ENCODE data around the gene TNFRSF1A. TPM values are rescaled to one million over a fixed set of nuclear protein-coding genes. Genes with fewer than 3 reads are reported as not detected.

TNFRSF1A gene
- polyA plus RNA-seq, 2 of the 4 experiments (the other 2 are of a cell fraction): 416 to 460 TPM

DNA sequence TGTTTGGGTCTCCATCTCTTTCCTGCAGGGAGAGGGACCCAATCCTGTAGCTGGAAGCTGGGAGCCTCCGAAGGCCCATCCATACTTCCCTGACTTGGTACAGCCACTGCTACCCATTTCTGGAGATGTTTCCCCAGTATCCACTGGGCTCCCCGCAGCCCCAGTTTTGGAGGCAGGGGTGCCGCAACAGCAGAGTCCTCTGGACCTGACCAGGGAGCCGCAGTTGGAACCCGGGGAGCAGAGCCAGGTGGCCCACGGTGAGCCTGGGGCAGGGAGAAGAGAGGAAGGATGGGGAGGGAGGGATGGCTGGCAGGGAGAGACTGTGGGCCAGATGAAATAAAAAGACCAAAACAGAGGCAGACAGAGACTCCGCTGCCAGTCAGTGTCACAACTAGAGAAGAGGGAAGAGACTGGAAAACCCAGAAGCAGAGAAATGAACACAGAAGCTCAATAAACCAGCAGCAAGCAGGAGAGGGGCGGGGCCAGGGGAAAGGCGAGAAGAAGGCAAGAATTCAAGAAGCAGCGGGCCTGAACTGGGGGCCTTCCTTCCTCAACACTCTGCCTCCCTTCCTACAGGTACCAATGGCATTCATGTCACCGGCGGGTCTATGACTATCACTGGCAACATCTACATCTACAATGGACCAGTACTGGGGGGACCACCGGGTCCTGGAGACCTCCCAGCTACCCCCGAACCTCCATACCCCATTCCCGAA is 48.4 kb upstream of the TNFRSF1A start:
- DNase-seq (ENCODE audit: low read depth in 1 of 2, low spot score in 1 of 2): no peak
- H3K27ac ChIP-seq: peak overlapping the region in 1 of 2 experiments; percentile 46; a peak in 1 of 6 replicates
- FAIRE-seq: no peak
- peaks cover 75% of the 10 kb centered on the region for H3K4me1 ChIP-seq
- no peak overlapping the region for H3K4me2 ChIP-seq
- ChIA-PET CTCF (interaction anchor here (0.8 to 2.1 kb wide), 3 partner anchors 48 to 75 kb away, joined by 4 to 14 read pairs (median 6); partner anchors contain the start of gene TNFRSF1A), POLR2A (no interaction called here)
- no peak overlapping the region for H3K4me3 ChIP-seq
- WGBS (ENCODE audit: missing lambda C conversion rate): 88% methylated on average over 15 of the region's 15 CpGs
- no peak for TF ChIP-seq HOXB5 (CRISPR knock-in tag; IDR thresholded peaks at IDR 0.05)
- TF ChIP-seq RAD21 (conservative IDR thresholded peaks at IDR 0.05 in 1 of 2, IDR thresholded peaks at IDR 0.05 in 1 of 2): no peak
- no peak for TF ChIP-seq ELK1 (IDR thresholded peaks at IDR 0.05; ENCODE audit: low read depth, low read length)
- no peak for TF ChIP-seq FOSB (CRISPR knock-in tag; IDR thresholded peaks at IDR 0.05)
- no peak for TF ChIP-seq MAX (IDR thresholded peaks at IDR 0.05)
- no peak for TF ChIP-seq MAFK (IDR thresholded peaks at IDR 0.05; ENCODE audit: partially characterized antibody)
- TF ChIP-seq JUNB (IDR thresholded peaks at IDR 0.05): no peak
- TF ChIP-seq RFX5 (IDR thresholded peaks at IDR 0.05): no peak
- TF ChIP-seq TFCP2L1 (CRISPR knock-in tag; IDR thresholded peaks at IDR 0.05): no peak
- TF ChIP-seq HEYL (CRISPR knock-in tag; IDR thresholded peaks at IDR 0.05): no peak
- no peak for TF ChIP-seq KDM1A (IDR thresholded peaks at IDR 0.05; ENCODE audit: low read depth)
- no peak for TF ChIP-seq HOXB13 (CRISPR knock-in tag; IDR thresholded peaks at IDR 0.05; ENCODE audit: low read depth)
- TF ChIP-seq GATA3 (IDR thresholded peaks at IDR 0.05; ENCODE audit: borderline replicate concordance): no peak
- TF ChIP-seq, protein P1, sequence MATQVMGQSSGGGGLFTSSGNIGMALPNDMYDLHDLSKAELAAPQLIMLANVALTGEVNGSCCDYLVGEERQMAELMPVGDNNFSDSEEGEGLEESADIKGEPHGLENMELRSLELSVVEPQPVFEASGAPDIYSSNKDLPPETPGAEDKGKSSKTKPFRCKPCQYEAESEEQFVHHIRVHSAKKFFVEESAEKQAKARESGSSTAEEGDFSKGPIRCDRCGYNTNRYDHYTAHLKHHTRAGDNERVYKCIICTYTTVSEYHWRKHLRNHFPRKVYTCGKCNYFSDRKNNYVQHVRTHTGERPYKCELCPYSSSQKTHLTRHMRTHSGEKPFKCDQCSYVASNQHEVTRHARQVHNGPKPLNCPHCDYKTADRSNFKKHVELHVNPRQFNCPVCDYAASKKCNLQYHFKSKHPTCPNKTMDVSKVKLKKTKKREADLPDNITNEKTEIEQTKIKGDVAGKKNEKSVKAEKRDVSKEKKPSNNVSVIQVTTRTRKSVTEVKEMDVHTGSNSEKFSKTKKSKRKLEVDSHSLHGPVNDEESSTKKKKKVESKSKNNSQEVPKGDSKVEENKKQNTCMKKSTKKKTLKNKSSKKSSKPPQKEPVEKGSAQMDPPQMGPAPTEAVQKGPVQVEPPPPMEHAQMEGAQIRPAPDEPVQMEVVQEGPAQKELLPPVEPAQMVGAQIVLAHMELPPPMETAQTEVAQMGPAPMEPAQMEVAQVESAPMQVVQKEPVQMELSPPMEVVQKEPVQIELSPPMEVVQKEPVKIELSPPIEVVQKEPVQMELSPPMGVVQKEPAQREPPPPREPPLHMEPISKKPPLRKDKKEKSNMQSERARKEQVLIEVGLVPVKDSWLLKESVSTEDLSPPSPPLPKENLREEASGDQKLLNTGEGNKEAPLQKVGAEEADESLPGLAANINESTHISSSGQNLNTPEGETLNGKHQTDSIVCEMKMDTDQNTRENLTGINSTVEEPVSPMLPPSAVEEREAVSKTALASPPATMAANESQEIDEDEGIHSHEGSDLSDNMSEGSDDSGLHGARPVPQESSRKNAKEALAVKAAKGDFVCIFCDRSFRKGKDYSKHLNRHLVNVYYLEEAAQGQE (IDR thresholded peaks at IDR 0.05): no peak
- no peak for TF ChIP-seq CEBPB (IDR thresholded peaks at IDR 0.05)
- no peak for TF ChIP-seq JUN (IDR thresholded peaks at IDR 0.05)
- no peak for TF ChIP-seq SREBF2 (IDR thresholded peaks at IDR 0.05)
- no peak for TF ChIP-seq MYC (IDR thresholded peaks at IDR 0.05; ENCODE audit: borderline replicate concordance, low read length)
- no peak for TF ChIP-seq RNF2 (IDR thresholded peaks at IDR 0.05; ENCODE audit: borderline replicate concordance, low read depth)
- ATAC-seq: peak in 1 of 2 experiments; percentile 1; a peak in 2 of 6 replicates
- H3K9me3 ChIP-seq: no peaks in the 10 kb centered on the region

DNA sequence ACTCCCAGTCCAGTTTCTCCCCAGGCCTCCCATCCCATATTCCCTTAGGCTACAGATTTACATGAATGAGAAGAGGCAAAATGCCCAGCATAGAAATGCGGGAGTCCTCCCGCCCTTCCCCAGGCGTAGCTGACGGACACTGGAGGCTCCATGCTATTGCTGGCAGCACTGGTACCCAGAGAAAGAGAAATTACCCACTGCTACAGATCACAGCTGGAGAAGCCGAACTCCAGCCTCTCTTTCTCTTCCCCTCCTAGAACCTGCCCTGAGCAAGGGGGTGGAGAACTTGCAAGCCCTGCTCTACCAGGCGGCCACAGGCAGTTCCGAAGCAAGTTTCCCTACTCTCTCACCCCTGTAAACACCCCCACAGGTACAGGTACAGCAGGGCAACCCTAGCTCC is 45.7 kb upstream of the TNFRSF1A start:
- FAIRE-seq (no peak), DNase-seq (ENCODE audit: low read depth in 1 of 2, low spot score in 1 of 2) (no peak), ATAC-seq (no peak)
- Histone ChIP-seq H3K4me1 (peaks cover 76% of the 10 kb centered on the region), H3K4me3 (no peak overlapping the region), H3K9me3 (no peaks in the 10 kb centered on the region), H3K27ac (peak overlapping the region in 1 of 2 experiments; percentile 50; a peak in 3 of 6 replicates), H3K4me2 (peak overlapping the region; percentile 98)
- 96% methylated on average over 7 of the region's 7 CpGs for WGBS (ENCODE audit: missing lambda C conversion rate)
- ChIA-PET CTCF (interaction anchor here (0.9 to 1.6 kb wide), 9 partner anchors 10 to 78 kb away, joined by 3 to 6 read pairs (median 4); no protein-coding TSS in a partner anchor), POLR2A (no interaction called here)
- TF ChIP-seq BHLHE40 (IDR thresholded peaks at IDR 0.05; ENCODE audit: low read depth, low read length) (no peak), SREBF2 (IDR thresholded peaks at IDR 0.05) (no peak), HOXA7 (CRISPR knock-in tag; IDR thresholded peaks at IDR 0.05) (no peak), MYC (IDR thresholded peaks at IDR 0.05; ENCODE audit: borderline replicate concordance, low read length) (no peak), POLR2A (IDR thresholded peaks at IDR 0.05; ENCODE audit: low read length) (no peak), FOSB (CRISPR knock-in tag; IDR thresholded peaks at IDR 0.05) (no peak), SMC3 (IDR thresholded peaks at IDR 0.05) (no peak), ZSCAN20 (CRISPR knock-in tag; IDR thresholded peaks at IDR 0.05) (no peak), ESRRA (IDR thresholded peaks at IDR 0.05; ENCODE audit: borderline replicate concordance, low read length) (no peak), ELK1 (IDR thresholded peaks at IDR 0.05; ENCODE audit: low read depth, low read length) (no peak), EHMT2 (IDR thresholded peaks at IDR 0.05; ENCODE audit: low read depth) (no peak), MAZ (IDR thresholded peaks at IDR 0.05; ENCODE audit: borderline replicate concordance, low read depth, low read length) (no peak), CBX8 (IDR thresholded peaks at IDR 0.05) (no peak), JUNB (IDR thresholded peaks at IDR 0.05) (no peak), NFE2L2 (conservative IDR thresholded peaks at IDR 0.05; ENCODE audit: low read length) (no peak), CBX2 (IDR thresholded peaks at IDR 0.05; ENCODE audit: borderline replicate concordance, low read depth) (no peak)
- TF ChIP-seq, protein P2, sequence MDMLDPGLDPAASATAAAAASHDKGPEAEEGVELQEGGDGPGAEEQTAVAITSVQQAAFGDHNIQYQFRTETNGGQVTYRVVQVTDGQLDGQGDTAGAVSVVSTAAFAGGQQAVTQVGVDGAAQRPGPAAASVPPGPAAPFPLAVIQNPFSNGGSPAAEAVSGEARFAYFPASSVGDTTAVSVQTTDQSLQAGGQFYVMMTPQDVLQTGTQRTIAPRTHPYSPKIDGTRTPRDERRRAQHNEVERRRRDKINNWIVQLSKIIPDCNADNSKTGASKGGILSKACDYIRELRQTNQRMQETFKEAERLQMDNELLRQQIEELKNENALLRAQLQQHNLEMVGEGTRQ (IDR thresholded peaks at IDR 0.05): no peak
